ENCODE results near the gene AOPEP. TPM values are rescaled to one million over a fixed set of nuclear protein-coding genes. Genes with fewer than 3 reads are reported as not detected.

AOPEP gene
- total RNA-seq, 1 experiment from 2014 or later, result 36.4 TPM

DNA sequence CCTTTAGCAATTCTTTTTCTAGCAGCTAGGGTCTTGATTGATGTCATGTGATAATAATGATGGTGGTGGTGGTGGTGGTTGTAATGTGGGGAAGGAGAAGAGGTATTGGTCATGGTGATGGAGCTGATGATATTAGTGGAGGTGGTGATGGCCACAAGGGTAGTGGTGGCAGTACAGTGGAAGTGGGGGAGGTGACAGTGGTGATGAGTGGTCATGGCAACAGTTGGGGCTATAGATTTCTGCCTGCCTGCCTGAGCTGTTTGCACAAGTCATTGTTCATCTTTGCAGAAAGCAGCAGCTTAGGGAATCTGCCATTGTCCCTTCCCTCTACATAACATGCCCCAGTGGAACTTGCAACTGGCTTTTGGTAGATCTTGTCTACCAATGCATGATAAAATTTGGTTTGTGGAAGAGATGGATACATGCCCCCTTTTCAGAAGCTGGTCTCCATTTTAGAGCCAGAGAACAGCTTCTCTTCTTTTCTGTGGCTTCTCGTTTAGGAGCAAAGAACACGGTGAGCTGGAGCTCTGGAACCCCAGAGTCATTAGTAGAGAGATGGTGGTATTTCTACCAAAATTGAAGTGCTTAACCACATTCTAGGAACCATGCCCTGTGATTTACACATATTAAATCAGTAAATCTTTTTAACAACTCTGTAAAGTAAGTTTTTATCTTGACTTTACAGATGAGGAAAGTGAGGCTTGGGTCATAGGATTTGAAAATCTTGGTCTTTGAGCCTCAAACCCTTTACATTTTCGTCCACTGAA lies 100.3 kb downstream of the AOPEP start:
- Histone ChIP-seq H3K4me1 (ENCODE audit: control insufficient read depth, insufficient read depth, low read length) (peaks cover 3% of the 10 kb centered on the region), H3K9me3 (ENCODE audit: control insufficient read depth, insufficient read depth, low read depth, low read length) (no peaks in the 10 kb centered on the region), H3K27ac (ENCODE audit: low read length) (peak overlapping the region; percentile 44; the same call in 1 of the 2 replicates), H3K36me3 (ENCODE audit: control insufficient read depth, insufficient read depth, low read length) (no peaks in the 10 kb centered on the region), H3K4me3 (ENCODE audit: low read depth in 2 of 2, low read length in 2 of 2) (no peak overlapping the region), H3K27me3 (ENCODE audit: control insufficient read depth, insufficient read depth, low read length) (no peaks in the 10 kb centered on the region)
- in situ Hi-C loops (cut with HindIII; ENCODE audit: low pct_unique_long_range_greater_than_20kb, low sequenced_read_pairs) (no loop called here), intact Hi-C loops (cut with micrococcal nuclease; ENCODE audit: unreplicated experiment) (no loop called here)
- TF ChIP-seq, protein P1, sequence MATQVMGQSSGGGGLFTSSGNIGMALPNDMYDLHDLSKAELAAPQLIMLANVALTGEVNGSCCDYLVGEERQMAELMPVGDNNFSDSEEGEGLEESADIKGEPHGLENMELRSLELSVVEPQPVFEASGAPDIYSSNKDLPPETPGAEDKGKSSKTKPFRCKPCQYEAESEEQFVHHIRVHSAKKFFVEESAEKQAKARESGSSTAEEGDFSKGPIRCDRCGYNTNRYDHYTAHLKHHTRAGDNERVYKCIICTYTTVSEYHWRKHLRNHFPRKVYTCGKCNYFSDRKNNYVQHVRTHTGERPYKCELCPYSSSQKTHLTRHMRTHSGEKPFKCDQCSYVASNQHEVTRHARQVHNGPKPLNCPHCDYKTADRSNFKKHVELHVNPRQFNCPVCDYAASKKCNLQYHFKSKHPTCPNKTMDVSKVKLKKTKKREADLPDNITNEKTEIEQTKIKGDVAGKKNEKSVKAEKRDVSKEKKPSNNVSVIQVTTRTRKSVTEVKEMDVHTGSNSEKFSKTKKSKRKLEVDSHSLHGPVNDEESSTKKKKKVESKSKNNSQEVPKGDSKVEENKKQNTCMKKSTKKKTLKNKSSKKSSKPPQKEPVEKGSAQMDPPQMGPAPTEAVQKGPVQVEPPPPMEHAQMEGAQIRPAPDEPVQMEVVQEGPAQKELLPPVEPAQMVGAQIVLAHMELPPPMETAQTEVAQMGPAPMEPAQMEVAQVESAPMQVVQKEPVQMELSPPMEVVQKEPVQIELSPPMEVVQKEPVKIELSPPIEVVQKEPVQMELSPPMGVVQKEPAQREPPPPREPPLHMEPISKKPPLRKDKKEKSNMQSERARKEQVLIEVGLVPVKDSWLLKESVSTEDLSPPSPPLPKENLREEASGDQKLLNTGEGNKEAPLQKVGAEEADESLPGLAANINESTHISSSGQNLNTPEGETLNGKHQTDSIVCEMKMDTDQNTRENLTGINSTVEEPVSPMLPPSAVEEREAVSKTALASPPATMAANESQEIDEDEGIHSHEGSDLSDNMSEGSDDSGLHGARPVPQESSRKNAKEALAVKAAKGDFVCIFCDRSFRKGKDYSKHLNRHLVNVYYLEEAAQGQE (IDR thresholded peaks at IDR 0.05; ENCODE audit: insufficient read depth in 1 of 2, low read depth in 2 of 2, low read length in 1 of 2), result no peak
- no peak for TF ChIP-seq POLR2AphosphoS5 (IDR thresholded peaks at IDR 0.05; ENCODE audit: low read depth, low read length)
- no peak for TF ChIP-seq TCF7L2 (IDR thresholded peaks at IDR 0.05; ENCODE audit: low read depth, low read length)
- TF ChIP-seq, protein P2, sequence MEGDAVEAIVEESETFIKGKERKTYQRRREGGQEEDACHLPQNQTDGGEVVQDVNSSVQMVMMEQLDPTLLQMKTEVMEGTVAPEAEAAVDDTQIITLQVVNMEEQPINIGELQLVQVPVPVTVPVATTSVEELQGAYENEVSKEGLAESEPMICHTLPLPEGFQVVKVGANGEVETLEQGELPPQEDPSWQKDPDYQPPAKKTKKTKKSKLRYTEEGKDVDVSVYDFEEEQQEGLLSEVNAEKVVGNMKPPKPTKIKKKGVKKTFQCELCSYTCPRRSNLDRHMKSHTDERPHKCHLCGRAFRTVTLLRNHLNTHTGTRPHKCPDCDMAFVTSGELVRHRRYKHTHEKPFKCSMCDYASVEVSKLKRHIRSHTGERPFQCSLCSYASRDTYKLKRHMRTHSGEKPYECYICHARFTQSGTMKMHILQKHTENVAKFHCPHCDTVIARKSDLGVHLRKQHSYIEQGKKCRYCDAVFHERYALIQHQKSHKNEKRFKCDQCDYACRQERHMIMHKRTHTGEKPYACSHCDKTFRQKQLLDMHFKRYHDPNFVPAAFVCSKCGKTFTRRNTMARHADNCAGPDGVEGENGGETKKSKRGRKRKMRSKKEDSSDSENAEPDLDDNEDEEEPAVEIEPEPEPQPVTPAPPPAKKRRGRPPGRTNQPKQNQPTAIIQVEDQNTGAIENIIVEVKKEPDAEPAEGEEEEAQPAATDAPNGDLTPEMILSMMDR (IDR thresholded peaks at IDR 0.05), result no peak
- no peak for TF ChIP-seq SIN3A (IDR thresholded peaks at IDR 0.05; ENCODE audit: borderline replicate concordance, insufficient read depth, low read depth, low read length)
- no peak for ATAC-seq
- no peak for DNase-seq (ENCODE audit: low read depth, low spot score)
- BruUV-seq (replicated peaks), result no TSS peak
- CTCF ChIA-PET, result interaction anchor here (1.3 kb wide), 1 partner anchor 40 kb away, joined by 3 read pairs; no protein-coding TSS in a partner anchor
- POLR2A ChIA-PET, result interaction anchor here (0.6 kb wide), 1 partner anchor 291 kb away, joined by 3 read pairs; no protein-coding TSS in a partner anchor

DNA sequence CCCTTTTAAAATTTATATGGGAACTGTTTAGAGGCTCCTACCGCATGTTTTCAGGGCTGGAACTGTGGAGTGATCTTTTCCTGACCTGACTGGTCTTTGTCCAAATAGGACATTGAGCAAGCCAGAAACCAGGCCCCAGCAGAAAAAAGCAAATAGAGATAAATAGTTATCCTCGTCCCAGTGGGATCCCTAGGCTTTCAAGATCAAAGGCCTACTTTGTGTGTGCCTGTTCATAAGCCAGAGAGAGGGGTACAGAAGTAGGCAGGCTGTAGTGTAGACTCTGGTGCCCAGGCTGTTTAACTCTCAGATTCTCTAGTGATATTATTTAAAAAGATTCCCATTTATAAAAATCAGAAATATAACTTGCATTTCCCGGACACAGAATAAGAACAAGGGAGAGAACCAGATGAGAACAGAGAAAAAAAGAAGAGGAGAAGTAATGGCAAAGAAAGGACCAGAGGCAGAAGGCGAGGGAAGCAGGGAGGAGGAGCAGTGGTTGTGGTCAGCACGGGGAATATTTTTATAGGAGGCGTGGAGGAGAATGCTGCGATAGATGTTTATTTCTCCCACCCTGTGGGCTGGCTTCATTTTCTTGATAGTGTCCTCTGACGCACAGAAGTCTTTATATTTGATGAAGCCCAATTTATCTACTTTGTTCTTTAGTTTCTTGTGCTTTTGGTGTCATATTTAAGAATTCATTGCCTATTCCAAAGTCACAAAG lies 101.2 kb downstream of the AOPEP start:
- BruUV-seq (replicated peaks), result no TSS peak
- intact Hi-C loops (cut with micrococcal nuclease; ENCODE audit: unreplicated experiment), result no loop called here
- Histone ChIP-seq H3K36me3 (ENCODE audit: control insufficient read depth, insufficient read depth, low read length) (no peaks in the 10 kb centered on the region), H3K27ac (ENCODE audit: low read length) (peak overlapping the region; percentile 44; the same call in 1 of the 2 replicates), H3K27me3 (ENCODE audit: control insufficient read depth, insufficient read depth, low read length) (no peaks in the 10 kb centered on the region), H3K9me3 (ENCODE audit: control insufficient read depth, insufficient read depth, low read depth, low read length) (no peaks in the 10 kb centered on the region), H3K4me1 (ENCODE audit: control insufficient read depth, insufficient read depth, low read length) (no peaks in the 10 kb centered on the region; the same call in none of the 2 replicates), H3K4me3 (ENCODE audit: low read depth in 2 of 2, low read length in 2 of 2) (no peak overlapping the region)
- TF ChIP-seq POLR2AphosphoS5 (IDR thresholded peaks at IDR 0.05; ENCODE audit: low read depth, low read length), result no peak
- no peak for TF ChIP-seq TCF7L2 (IDR thresholded peaks at IDR 0.05; ENCODE audit: low read depth, low read length)
- TF ChIP-seq, protein P2 (IDR thresholded peaks at IDR 0.05), result no peak
- TF ChIP-seq, protein P1 (IDR thresholded peaks at IDR 0.05; ENCODE audit: insufficient read depth in 1 of 2, low read depth in 2 of 2, low read length in 1 of 2), result no peak
- no peak for TF ChIP-seq SIN3A (IDR thresholded peaks at IDR 0.05; ENCODE audit: borderline replicate concordance, insufficient read depth, low read depth, low read length)
- ChIA-PET CTCF (no interaction called here), POLR2A (no interaction called here)
- DNase-seq (ENCODE audit: low read depth, low spot score), result no peak
- ATAC-seq, result no peak
- in situ Hi-C loops (cut with HindIII; ENCODE audit: low pct_unique_long_range_greater_than_20kb, low sequenced_read_pairs), result no loop called here

All from Panc1 (cell line).